ENCODE results near the gene ADGRF1.

GRCh38 chr6:47056832-47057231 is 14.7 kb upstream of the ADGRF1 start:
- TF ChIP-seq CTCF (IDR thresholded peaks at IDR 0.05; ENCODE audit: low read depth, low read length), result no peak
- TF ChIP-seq POLR2A (IDR thresholded peaks at IDR 0.05; ENCODE audit: extremely low read depth, insufficient read length), result no peak

Measured in NB4 (cell line).